HG03064 (cell line): ENCODE results near the gene KCNA5.

Source experiments
- ATAC-seq: cut with Tn5 transposase; IDR thresholded peaks from one replicate; pipeline ENCODE4 v1.9.1; 2021; ENCODE audit warnings: low read depth; ENCODE audit not compliant: unreplicated experiment

The KCNA5 gene

GRCh38 chr12:5026342-5026938 is 17.2 kb upstream of the KCNA5 start:
- ATAC-seq = no peak

GRCh38 chr12:5027046-5027821 is 16.4 kb upstream of the KCNA5 start:
- no peak for ATAC-seq

GRCh38 chr12:5030066-5030465 is 13.6 kb upstream of the KCNA5 start:
- no peak for ATAC-seq

- ATAC-seq = no peak
Measured at GRCh38 chr12:5031242-5031641, 12.4 kb upstream of the KCNA5 start.

- no peak for ATAC-seq
Measured at GRCh38 chr12:5031958-5032357, 11.7 kb upstream of the KCNA5 start.

- no peak for ATAC-seq
Measured at GRCh38 chr12:5032821-5033220, 10.9 kb upstream of the KCNA5 start.

- no peak for ATAC-seq
Measured at GRCh38 chr12:5033883-5034282, 9.8 kb upstream of the KCNA5 start.

GRCh38 chr12:5034603-5035002 is 9.1 kb upstream of the KCNA5 start:
- no peak for ATAC-seq

- no peak for ATAC-seq
Measured at GRCh38 chr12:5035618-5036017, 8.1 kb upstream of the KCNA5 start.

GRCh38 chr12:5036031-5036430 is 7.6 kb upstream of the KCNA5 start:
- no peak for ATAC-seq

- no peak for ATAC-seq
Measured at GRCh38 chr12:5037795-5038357, 5.8 kb upstream of the KCNA5 start.

GRCh38 chr12:5038781-5039311 is 4.8 kb upstream of the KCNA5 start:
- no peak for ATAC-seq

GRCh38 chr12:5039815-5040214 is 3.9 kb upstream of the KCNA5 start:
- ATAC-seq = no peak

- no peak for ATAC-seq
Measured at GRCh38 chr12:5040368-5040767, 3.3 kb upstream of the KCNA5 start.

- no peak for ATAC-seq
Measured at GRCh38 chr12:5044420-5045295, 979 bp downstream of the KCNA5 start.

- no peak for ATAC-seq
Measured at GRCh38 chr12:5047094-5047493, 3.4 kb downstream of the KCNA5 start.

- no peak for ATAC-seq
Measured at GRCh38 chr12:5047729-5048128, 4.0 kb downstream of the KCNA5 start.

- no peak for ATAC-seq
Measured at GRCh38 chr12:5050542-5050941, 6.9 kb downstream of the KCNA5 start.

- ATAC-seq = no peak
Measured at GRCh38 chr12:5051334-5051733, 7.7 kb downstream of the KCNA5 start.

GRCh38 chr12:5051913-5052312 is 8.2 kb downstream of the KCNA5 start:
- ATAC-seq = no peak

GRCh38 chr12:5052348-5052747 is 8.7 kb downstream of the KCNA5 start:
- ATAC-seq = no peak
